SK-N-SH (cell line): ENCODE data around the gene CX3CL1. TPM values are rescaled to one million over a fixed set of nuclear protein-coding genes. Genes with fewer than 3 reads are reported as not detected.
A peak's percentile ranks its signal among the peaks of the same experiment; 100 is the strongest.

Experiments used
- CTCF ChIA-PET: fragments of 300-600, 350-600 bp; formaldehyde crosslinking; extraction: SDS; loops from one replicate; lab custom pipeline; 2021; lab: Yijun Ruan, JAX
- POLR2A ChIA-PET: fragments of 350-600 bp; sonication (Branson Sonifier 250); formaldehyde crosslinking; extraction: SDS; loops from one replicate; lab custom pipeline; 2020; ENCODE audit warnings: antibody characterized with exemption, inconsistent platforms; lab: Yijun Ruan, JAX
- DNase-seq: peaks from one replicate; pipeline ENCODE4 v3.0.0; 2012
- H2AFZ ChIP-seq: fragments of 200-600 bp; sonication (generic); 2 replicates; pipeline ENCODE4 v1.8.1; 2016; ENCODE audit warnings: antibody characterized with exemption, mild to moderate bottlenecking, low read depth
- H3F3A ChIP-seq: fragments of 200-600 bp; sonication (generic); replicated peaks from 2 replicates; pipeline ENCODE3; 2016; ENCODE audit warnings: antibody characterized with exemption, mild to moderate bottlenecking; ENCODE audit not compliant: insufficient read depth
- H3K27ac ChIP-seq, 2 experiments: fragments of 200-500 bp in 1 of 2; fragments of 200-600 bp in 1 of 2; sonication (Bioruptor generic) in 1 of 2; sonication (generic), shearing (Covaris generic) in 1 of 2; 2 replicates each; pipeline versions ENCODE4 v1.5.1 to v1.6.1; 2014 to 2016; ENCODE audit warnings: low read depth in 2 of 2, inconsistent platforms in 1 of 2, low read length in 1 of 2, mild to moderate bottlenecking in 1 of 2, mixed read lengths in 1 of 2
- H3K27me3 ChIP-seq: fragments of 200-600 bp; sonication (generic), shearing (Covaris generic); 2 replicates; pipeline ENCODE4 v1.6.1; 2016; ENCODE audit warnings: mixed run types; ENCODE audit not compliant: insufficient read depth
- H3K36me3 ChIP-seq, 2 experiments: fragments of 200-500 bp in 1 of 2; fragments of 200-600 bp in 1 of 2; sonication (Bioruptor generic) in 1 of 2; sonication (generic) in 1 of 2; replicated peaks in 1 of 2; 2 replicates each; pipeline versions ENCODE3 to v1.5.1; 2014 to 2016; ENCODE audit warnings: low read length in 1 of 2, mild to moderate bottlenecking in 1 of 2; ENCODE audit not compliant: insufficient read depth in 2 of 2, control insufficient read depth in 1 of 2
- H3K4me1 ChIP-seq, 2 experiments: fragments of 200-500 bp in 1 of 2; fragments of 200-600 bp in 1 of 2; sonication (Bioruptor generic) in 1 of 2; sonication (generic), shearing (Covaris generic) in 1 of 2; 2 replicates each; pipeline versions ENCODE4 v1.5.1 to v1.6.1; 2014 to 2016; ENCODE audit warnings: low read depth in 1 of 2, low read length in 1 of 2, mixed run types in 1 of 2; ENCODE audit not compliant: insufficient read depth in 2 of 2, control insufficient read depth in 1 of 2
- H3K4me2 ChIP-seq: fragments of 200-600 bp; sonication (generic), shearing (Covaris generic); 2 replicates; pipeline ENCODE4 v1.6.1; 2017; ENCODE audit warnings: mixed run types
- H3K4me3 ChIP-seq, 2 experiments: fragments of 200-500 bp in 1 of 2; fragments of 200-600 bp in 1 of 2; sonication (Bioruptor generic) in 1 of 2; sonication (generic), shearing (Covaris generic) in 1 of 2; 2 replicates each; pipeline versions ENCODE4 v1.5.1 to v1.8.1; 2014 to 2016; ENCODE audit warnings: low read depth in 2 of 2, inconsistent platforms in 1 of 2, low read length in 1 of 2, mild to moderate bottlenecking in 1 of 2, mixed read lengths in 1 of 2, moderate library complexity in 1 of 2
- H3K79me2 ChIP-seq: fragments of 200-600 bp; sonication (generic); 2 replicates; pipeline ENCODE4 v1.8.1; 2017; ENCODE audit warnings: mild to moderate bottlenecking; ENCODE audit not compliant: insufficient read depth
- H3K9ac ChIP-seq: fragments of 200-600 bp; sonication (generic); 2 replicates; pipeline ENCODE4 v1.6.1; 2017; ENCODE audit warnings: mixed run types
- H3K9me2 ChIP-seq: fragments of 200-600 bp; sonication (generic); 2 replicates; pipeline ENCODE4 v1.6.1; 2017; ENCODE audit warnings: mixed run types
- H3K9me3 ChIP-seq: fragments of 200-600 bp; sonication (generic); 2 replicates; pipeline ENCODE4 v1.6.1; 2017; ENCODE audit warnings: mixed run types, mild to moderate bottlenecking, moderate library complexity
- H4K20me1 ChIP-seq: fragments of 200-600 bp; sonication (generic); 2 replicates; pipeline ENCODE4 v1.6.1; 2017; ENCODE audit warnings: mild to moderate bottlenecking, mixed run types; ENCODE audit not compliant: insufficient read depth
- CHD2 ChIP-seq: fragments of 150-350 bp; IDR thresholded peaks from 2 replicates; pipeline ENCODE4 v1.6.1; 2018; ENCODE audit warnings: low read length; ENCODE audit not compliant: partially characterized antibody
- ELF1 ChIP-seq: IDR thresholded peaks from 2 replicates; pipeline ENCODE4 v1.4.0; 2012
- EP300 ChIP-seq, 2 experiments: IDR thresholded peaks; 2 replicates each; pipeline versions ENCODE4 v1.4.0 to v1.6.1; 2012; ENCODE audit warnings: borderline replicate concordance in 1 of 2, low read depth in 1 of 2, low read length in 1 of 2
- EZH2phosphoT487 ChIP-seq: fragments of 200-600 bp; sonication (generic); IDR thresholded peaks from 2 replicates; pipeline ENCODE4 v1.6.1; 2017; ENCODE audit warnings: low read depth, mixed run types, mild to moderate bottlenecking, antibody characterized with exemption, moderate library complexity, borderline replicate concordance
- FOXM1 ChIP-seq: IDR thresholded peaks from 2 replicates; pipeline ENCODE4 v1.4.0; 2012; ENCODE audit warnings: low read depth, mild to moderate bottlenecking
- GABPA ChIP-seq: IDR thresholded peaks from 2 replicates; pipeline ENCODE4 v1.4.0; 2012; ENCODE audit warnings: low read depth, mild to moderate bottlenecking
- JUND ChIP-seq: IDR thresholded peaks from 2 replicates; pipeline ENCODE4 v1.4.0; 2012
- NRF1 ChIP-seq: IDR thresholded peaks from 2 replicates; pipeline ENCODE4 v1.6.1; 2012; ENCODE audit warnings: low read depth, mild to moderate bottlenecking, low read length
- RCOR1 ChIP-seq: fragments of 150-350 bp; IDR thresholded peaks from 2 replicates; pipeline ENCODE4 v1.6.1; 2017; ENCODE audit warnings: antibody characterized with exemption, low read length
- SMC3 ChIP-seq: IDR thresholded peaks from 2 replicates; pipeline ENCODE4 v1.6.1; 2012; ENCODE audit warnings: low read depth, low read length, improper control_type of control experiment
- TCF12 ChIP-seq: IDR thresholded peaks from 2 replicates; pipeline ENCODE4 v1.4.0; 2012
- YY1 ChIP-seq: IDR thresholded peaks from 2 replicates; pipeline ENCODE4 v1.4.0; 2012; ENCODE audit warnings: low read depth, mild to moderate bottlenecking
- WGBS: methylation state at CpG from one replicate; pipeline ENCODE4 v1.1.6; 2017; ENCODE audit warnings: low lambda C conversion rate; 5-methylcytosine and 5-hydroxymethylcytosine counted together
- polyA plus RNA-seq, 3 experiments: library from polyadenylated mRNA; depleted of rRNA; stranded (reverse); fragments of >200 nt; gene quantifications; 2 replicates each; pipeline ENCODE4 v1.2.3, GENCODE V29; 2012
- TF ChIP-seq, protein P1 (sequence below): fragments of 200-600 bp; sonication (generic); IDR thresholded peaks from 2 replicates; pipeline ENCODE4 v1.6.1; 2017; ENCODE audit warnings: antibody characterized with exemption, mild to moderate bottlenecking, moderate library complexity
- TF ChIP-seq, protein P2 (sequence below): IDR thresholded peaks from 2 replicates; pipeline ENCODE4 v1.4.0; 2012; ENCODE audit warnings: low read depth
- TF ChIP-seq, protein P3 (sequence below): fragments of 150-350 bp; IDR thresholded peaks from 2 replicates; pipeline ENCODE4 v1.6.1; 2016; ENCODE audit warnings: mild to moderate bottlenecking, low read depth, low read length
- TF ChIP-seq, protein P4 (sequence below): IDR thresholded peaks from 2 replicates; pipeline ENCODE4 v1.4.0; 2012; ENCODE audit warnings: low read depth, borderline replicate concordance
- TF ChIP-seq, protein P5 (sequence below): IDR thresholded peaks from 2 replicates; pipeline ENCODE4; 2012

CX3CL1 gene
- polyA plus RNA-seq, 1 of the 3 experiments (the other 2 are of a cell fraction): 6.8 TPM

DNA sequence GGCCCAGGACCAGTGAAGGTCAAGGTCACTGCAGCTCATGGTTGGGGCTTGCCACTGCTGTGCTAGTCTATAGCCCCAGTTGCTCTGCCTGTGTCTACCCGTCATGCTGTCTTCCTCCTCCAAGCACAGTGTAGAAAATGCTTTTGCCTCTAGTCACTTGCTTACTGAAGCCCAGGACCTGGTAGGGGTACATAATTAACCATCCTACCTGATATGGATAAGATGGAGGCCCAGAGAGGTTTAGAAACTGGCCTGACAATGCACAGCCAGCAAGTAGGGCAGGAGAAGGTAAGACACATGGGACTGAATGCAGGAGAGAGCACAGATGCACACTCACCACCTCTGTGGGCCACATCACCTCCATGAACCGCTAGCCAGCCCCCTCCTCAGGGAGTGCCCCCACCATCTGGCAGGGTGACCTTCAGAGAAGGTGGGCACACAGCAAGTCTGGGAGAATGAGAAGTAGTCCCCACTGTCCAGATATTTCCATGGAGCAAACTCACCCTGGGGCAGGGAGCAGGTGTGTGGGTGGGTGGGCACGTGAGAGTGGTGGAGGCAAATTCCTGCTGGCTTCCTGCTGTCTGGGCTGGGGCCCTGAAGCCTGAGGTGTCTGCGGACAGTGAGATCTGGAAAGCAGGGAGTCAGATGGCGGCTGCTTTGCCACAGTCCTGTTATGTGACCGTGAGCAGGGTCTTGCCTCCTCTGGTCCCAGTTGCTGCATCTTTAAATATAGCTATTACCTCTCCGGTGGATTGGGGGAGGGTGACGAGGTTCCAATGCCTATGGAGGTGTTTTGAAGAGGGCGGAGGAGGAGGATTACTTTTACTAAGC is 1.0 kb downstream of the CX3CL1 start:
- POLR2A ChIA-PET: interaction anchor here (1.0 to 1.9 kb wide), 6 partner anchors 8 to 134 kb away, joined by 3 to 12 read pairs (median 4); no protein-coding TSS in a partner anchor
- peak overlapping the region; percentile 52 to 72 for H3K4me3 ChIP-seq

More for the DNA sequence above, 1.0 kb downstream of the CX3CL1 start:
- Histone ChIP-seq H4K20me1 (no peaks in the 10 kb centered on the region), H3F3A (peaks cover 3% of the 10 kb centered on the region), H3K27me3 (no peaks in the 10 kb centered on the region), H3K36me3 (no peaks in the 10 kb centered on the region), H3K9me3 (no peaks in the 10 kb centered on the region), H3K9me2 (no peaks in the 10 kb centered on the region), H2AFZ (no peak overlapping the region), H3K4me2 (peak overlapping the region; percentile 97), H3K4me1 (peaks cover 22 to 40% of the 10 kb centered on the region in 2 experiments; a peak in 3 of 4 replicates), H3K79me2 (no peaks in the 10 kb centered on the region), H3K9ac (0 out of 2 replicates have a peak overlapping the region, but pooled peaks have one; percentile 64), H3K27ac (peak overlapping the region in 1 of 2 experiments; percentile 96; a peak in 2 of 4 replicates)
- CTCF ChIA-PET: interaction anchor here (0.6 to 10.1 kb wide), 9 partner anchors 10 to 313 kb away, joined by 3 to 97 read pairs (median 3); partner anchors contain the start of genes CIAPIN1 and COQ9
- 74% methylated on average over 9 of the region's 9 CpGs for WGBS
- no peak for DNase-seq
- no peak for TF ChIP-seq TCF12
- TF ChIP-seq ELF1: no peak
- no peak for TF ChIP-seq NRF1
- TF ChIP-seq EZH2phosphoT487: no peak
- TF ChIP-seq, protein P1, sequence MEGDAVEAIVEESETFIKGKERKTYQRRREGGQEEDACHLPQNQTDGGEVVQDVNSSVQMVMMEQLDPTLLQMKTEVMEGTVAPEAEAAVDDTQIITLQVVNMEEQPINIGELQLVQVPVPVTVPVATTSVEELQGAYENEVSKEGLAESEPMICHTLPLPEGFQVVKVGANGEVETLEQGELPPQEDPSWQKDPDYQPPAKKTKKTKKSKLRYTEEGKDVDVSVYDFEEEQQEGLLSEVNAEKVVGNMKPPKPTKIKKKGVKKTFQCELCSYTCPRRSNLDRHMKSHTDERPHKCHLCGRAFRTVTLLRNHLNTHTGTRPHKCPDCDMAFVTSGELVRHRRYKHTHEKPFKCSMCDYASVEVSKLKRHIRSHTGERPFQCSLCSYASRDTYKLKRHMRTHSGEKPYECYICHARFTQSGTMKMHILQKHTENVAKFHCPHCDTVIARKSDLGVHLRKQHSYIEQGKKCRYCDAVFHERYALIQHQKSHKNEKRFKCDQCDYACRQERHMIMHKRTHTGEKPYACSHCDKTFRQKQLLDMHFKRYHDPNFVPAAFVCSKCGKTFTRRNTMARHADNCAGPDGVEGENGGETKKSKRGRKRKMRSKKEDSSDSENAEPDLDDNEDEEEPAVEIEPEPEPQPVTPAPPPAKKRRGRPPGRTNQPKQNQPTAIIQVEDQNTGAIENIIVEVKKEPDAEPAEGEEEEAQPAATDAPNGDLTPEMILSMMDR: no peak
- no peak for TF ChIP-seq CHD2
- TF ChIP-seq, protein P2, sequence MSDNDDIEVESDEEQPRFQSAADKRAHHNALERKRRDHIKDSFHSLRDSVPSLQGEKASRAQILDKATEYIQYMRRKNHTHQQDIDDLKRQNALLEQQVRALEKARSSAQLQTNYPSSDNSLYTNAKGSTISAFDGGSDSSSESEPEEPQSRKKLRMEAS: no peak
- TF ChIP-seq, protein P3, sequence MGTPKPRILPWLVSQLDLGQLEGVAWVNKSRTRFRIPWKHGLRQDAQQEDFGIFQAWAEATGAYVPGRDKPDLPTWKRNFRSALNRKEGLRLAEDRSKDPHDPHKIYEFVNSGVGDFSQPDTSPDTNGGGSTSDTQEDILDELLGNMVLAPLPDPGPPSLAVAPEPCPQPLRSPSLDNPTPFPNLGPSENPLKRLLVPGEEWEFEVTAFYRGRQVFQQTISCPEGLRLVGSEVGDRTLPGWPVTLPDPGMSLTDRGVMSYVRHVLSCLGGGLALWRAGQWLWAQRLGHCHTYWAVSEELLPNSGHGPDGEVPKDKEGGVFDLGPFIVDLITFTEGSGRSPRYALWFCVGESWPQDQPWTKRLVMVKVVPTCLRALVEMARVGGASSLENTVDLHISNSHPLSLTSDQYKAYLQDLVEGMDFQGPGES: no peak
- no peak for TF ChIP-seq JUND
- TF ChIP-seq YY1: no peak
- TF ChIP-seq, protein P4, sequence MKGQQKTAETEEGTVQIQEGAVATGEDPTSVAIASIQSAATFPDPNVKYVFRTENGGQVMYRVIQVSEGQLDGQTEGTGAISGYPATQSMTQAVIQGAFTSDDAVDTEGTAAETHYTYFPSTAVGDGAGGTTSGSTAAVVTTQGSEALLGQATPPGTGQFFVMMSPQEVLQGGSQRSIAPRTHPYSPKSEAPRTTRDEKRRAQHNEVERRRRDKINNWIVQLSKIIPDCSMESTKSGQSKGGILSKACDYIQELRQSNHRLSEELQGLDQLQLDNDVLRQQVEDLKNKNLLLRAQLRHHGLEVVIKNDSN: no peak
- TF ChIP-seq SMC3: no peak
- TF ChIP-seq GABPA: no peak
- TF ChIP-seq EP300 (IDR thresholded peaks at IDR 0.05; ENCODE audit: borderline replicate concordance in 1 of 2, low read depth in 1 of 2, low read length in 1 of 2): no peak
- TF ChIP-seq FOXM1: no peak
- no peak for TF ChIP-seq RCOR1
- TF ChIP-seq, protein P5, sequence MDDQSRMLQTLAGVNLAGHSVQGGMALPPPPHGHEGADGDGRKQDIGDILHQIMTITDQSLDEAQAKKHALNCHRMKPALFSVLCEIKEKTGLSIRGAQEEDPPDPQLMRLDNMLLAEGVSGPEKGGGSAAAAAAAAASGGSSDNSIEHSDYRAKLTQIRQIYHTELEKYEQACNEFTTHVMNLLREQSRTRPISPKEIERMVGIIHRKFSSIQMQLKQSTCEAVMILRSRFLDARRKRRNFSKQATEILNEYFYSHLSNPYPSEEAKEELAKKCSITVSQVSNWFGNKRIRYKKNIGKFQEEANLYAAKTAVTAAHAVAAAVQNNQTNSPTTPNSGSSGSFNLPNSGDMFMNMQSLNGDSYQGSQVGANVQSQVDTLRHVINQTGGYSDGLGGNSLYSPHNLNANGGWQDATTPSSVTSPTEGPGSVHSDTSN: no peak
